Activated CD8-positive, alpha-beta memory T cell treated with anti-CD3 and anti-CD28 coated beads for 36 hours (primary cell): ENCODE data around the gene WDR83. TPM values are rescaled to one million over a fixed set of nuclear protein-coding genes. Genes with fewer than 3 reads are reported as not detected.

Source experiments
- CTCF ChIA-PET: fragments of 350-600 bp; sonication (Branson Sonifier 250); formaldehyde crosslinking; loops from one replicate; lab custom pipeline; 2021; ENCODE audit warnings: antibody characterized with exemption; lab: Charles Lee
- POLR2A ChIA-PET: fragments of 350-600 bp; sonication (Branson Sonifier 250); formaldehyde crosslinking; loops from one replicate; lab custom pipeline; 2021; ENCODE audit warnings: antibody characterized with exemption; lab: Charles Lee
- total RNA-seq, 2 experiments: library from RNA; stranded (reverse); gene quantifications; one replicate each; pipeline ENCODE4 v1.2.3, GENCODE V29; 2021

Gene WDR83
- total RNA-seq, 2 experiments from 2014 or later: 22.4 to 23.7 TPM

GRCh38 chr19:12720851-12721655 lies 54.4 kb downstream of the WDR83 start:
- CTCF ChIA-PET: interaction anchor here (0.8 to 1.2 kb wide), 2 partner anchors 10 to 39 kb away, joined by 3 to 5 read pairs; no protein-coding TSS in a partner anchor

DNA sequence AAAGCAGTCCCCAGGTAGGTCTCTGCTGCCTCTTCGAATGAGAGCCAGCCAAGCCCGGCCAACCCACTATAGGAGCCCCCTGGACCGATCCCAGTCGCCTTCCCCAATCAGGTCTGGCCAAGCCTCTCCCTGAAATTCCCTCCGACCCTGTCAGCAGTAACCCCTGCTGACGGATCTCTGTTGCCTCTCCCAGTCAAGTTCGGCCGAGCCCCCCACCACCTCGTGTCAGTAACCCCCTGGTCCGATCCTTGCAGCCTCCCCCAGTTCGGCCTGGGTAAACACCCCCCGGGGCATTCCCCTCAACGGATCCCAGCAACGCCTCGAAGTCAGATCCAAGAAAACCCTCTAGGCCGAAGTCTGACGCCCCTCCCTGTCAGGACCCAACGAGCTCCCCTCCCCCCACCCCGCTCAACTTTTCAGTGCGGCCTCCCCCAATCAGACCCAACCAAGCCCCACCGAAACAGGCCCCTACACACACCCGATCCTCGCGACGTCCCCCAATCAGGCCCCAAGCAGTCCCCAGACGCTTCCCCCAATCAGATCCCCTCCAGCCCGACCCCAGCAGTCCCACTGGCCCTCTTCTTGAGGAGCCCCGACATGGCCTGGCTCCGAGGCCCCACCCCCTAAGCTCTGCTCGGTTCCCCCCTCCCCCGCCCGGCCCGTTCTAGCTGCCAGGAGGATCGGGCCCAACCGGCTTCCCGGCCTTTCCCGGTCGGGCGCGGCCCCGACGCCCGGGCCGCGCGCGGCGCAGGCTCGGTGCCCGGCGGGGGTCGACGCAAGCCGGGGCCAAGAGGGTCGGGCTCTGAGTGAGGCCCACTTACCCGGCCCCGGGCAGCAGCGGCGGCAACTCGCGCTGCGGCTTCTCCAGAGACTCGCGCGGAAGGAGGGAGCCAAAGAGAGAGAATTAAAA lies 55.3 kb downstream of the WDR83 start:
- CTCF ChIA-PET: interaction anchor here (0.6 to 2.5 kb wide), 8 partner anchors 11 to 420 kb away, joined by 3 to 13 read pairs (median 4); partner anchors contain the start of genes GET3, JUNB, RNASEH2A and TRIR
- POLR2A ChIA-PET: interaction anchor here (0.6 to 3.7 kb wide), 6 partner anchors 8 to 1286 kb away, joined by 3 to 39 read pairs (median 6); partner anchors contain the start of gene TRIR

More at GRCh38 chr19:12720851-12721655, 54.4 kb downstream of the WDR83 start:
- POLR2A ChIA-PET: interaction anchor here (0.6 to 3.7 kb wide), 4 partner anchors 7 to 1286 kb away, joined by 3 to 39 read pairs (median 4); partner anchors contain the start of gene TRIR

DNA sequence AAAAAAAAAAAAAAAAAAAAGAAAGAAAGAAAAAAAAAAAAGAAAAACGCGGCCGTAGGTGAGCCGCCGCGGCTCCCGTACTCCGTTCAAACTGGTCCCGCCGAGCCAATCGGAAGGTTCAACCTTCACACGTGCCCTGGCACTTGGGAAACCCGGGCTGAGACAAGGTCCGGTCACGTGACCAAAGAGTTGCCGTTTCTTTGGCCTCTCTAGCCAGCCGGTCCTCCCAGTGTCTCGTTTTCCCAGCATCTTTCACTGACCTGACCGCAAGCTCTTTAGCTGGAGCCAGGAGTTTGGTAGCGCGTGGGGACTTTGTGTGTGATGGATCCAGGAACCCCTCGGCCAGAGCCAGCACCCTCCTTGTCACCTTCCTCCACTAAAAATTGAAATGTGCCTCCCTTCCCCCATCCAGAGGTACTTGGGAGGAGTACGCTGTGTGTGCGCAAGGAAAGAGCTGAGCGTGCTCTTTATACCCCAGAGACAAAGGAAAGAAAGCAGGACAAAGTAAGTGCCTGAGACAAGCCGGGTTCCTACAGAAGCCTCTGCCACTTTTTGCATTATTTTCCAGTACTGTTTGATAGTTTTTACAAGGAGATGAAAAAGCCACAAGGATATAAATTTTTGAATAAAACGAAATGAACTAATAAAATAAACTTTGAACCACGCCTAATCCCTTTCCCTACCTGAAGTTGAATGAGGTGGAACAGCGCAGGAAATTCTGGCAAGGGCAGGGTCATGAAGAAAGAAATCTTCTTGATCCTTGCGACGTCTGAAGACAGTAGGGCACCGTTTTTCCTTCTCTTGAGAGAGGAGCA lies 56.2 kb downstream of the WDR83 start:
- ChIA-PET POLR2A (interaction anchor here (0.6 to 3.7 kb wide), 9 partner anchors 10 to 409 kb away, joined by 3 to 39 read pairs (median 7); partner anchors contain the start of genes DHPS, RNASEH2A and TRIR), CTCF (interaction anchor here (0.9 to 2.5 kb wide), 9 partner anchors 11 to 125 kb away, joined by 3 to 13 read pairs (median 3); partner anchors contain the start of genes GET3, JUNB, RNASEH2A and TRIR)

- ChIA-PET CTCF (interaction anchor here (0.9 to 2.5 kb wide), 8 partner anchors 10 to 125 kb away, joined by 3 to 13 read pairs (median 3); partner anchors contain the start of genes GET3, JUNB, RNASEH2A and TRIR), POLR2A (interaction anchor here (0.6 to 3.7 kb wide), 8 partner anchors 10 to 409 kb away, joined by 3 to 39 read pairs (median 6); partner anchors contain the start of genes DHPS, RNASEH2A and TRIR)
These were observed 56.7 kb downstream of the WDR83 start for GRCh38 chr19:12723381-12723640.

DNA sequence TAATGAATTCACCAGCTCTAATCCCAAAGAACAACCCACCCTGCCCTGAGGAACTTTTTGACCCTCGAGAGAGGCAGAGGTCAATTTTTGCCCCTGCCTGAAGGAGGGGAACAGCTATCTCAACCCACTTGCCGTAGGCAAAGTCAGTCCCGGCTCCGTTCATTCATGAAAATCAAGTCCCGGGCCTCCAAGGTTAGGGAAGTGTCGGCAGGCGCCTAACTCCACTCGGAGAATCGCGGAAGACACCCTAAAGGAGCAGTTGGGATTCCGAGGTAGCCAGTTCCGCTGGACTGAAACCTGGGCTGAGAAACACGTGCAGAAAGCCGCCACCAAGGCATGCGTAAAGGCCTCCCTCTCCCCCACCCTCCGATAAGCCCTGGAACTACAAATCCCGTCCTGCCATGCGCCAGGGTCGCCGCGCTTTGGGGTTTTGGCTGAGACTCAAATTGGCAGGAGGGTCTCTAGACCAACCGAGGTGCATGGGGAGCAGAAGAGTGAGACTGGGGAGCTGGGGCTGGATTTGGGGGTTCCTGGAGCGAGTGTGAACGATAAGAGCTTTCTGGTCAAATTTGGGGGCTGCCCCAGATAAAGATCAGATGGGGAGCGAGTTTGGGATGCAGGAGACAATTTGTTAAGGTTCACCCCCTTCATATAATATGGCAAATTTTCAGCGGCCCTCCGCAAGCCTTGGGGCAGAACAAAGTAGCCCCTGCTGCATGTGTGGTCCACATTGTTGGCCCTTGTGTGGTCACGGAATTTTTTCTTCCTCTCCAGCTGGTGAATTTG lies 57.2 kb downstream of the WDR83 start, which contains the start of gene TNPO2:
Gene TNPO2, minus strand, starts transcription at position 292 of the 786 bp plus-strand sequence. CDS start 2,955 bp downstream, outside the sequence.
- ChIA-PET POLR2A (interaction anchor here (0.5 to 3.7 kb wide), 7 partner anchors 9 to 69 kb away, joined by 3 to 39 read pairs (median 4); partner anchors contain the start of genes DHPS and TRIR), CTCF (interaction anchor here (1.1 to 2.5 kb wide), 6 partner anchors 9 to 54 kb away, joined by 3 to 13 read pairs (median 4); partner anchors contain the start of genes GET3 and TRIR)

Other genes with a start within 250 kb of the WDR83 start
- 1 to 10 TPM; 3.2 to 3.7 TPM for gene ZNF443, start 225.8 kb upstream of the WDR83 start, total RNA-seq
- 1 to 10 TPM; 1.7 to 2.2 TPM for gene ZNF709, start 182.0 kb upstream of the WDR83 start, total RNA-seq
- 1 to 10 TPM; 6.3 to 6.9 TPM for gene ZNF564, start 115.3 kb upstream of the WDR83 start, total RNA-seq
- gene ZNF490, start 56.0 kb upstream of the WDR83 start, total RNA-seq: 1 to 10 TPM; 7.1 to 8.1 TPM
- gene ZNF791, start 55.9 kb upstream of the WDR83 start, total RNA-seq: 10 to 100 TPM; 21.0 to 27.3 TPM
- 10 to 100 TPM; 96.6 to 98.2 TPM for gene MAN2B1, start 65 bp upstream of the WDR83 start, total RNA-seq
- 100 to 1,000 TPM; 100 to 106 TPM for gene DHPS, start 15.1 kb downstream of the WDR83 start, total RNA-seq
- gene GNG14, start 21.2 kb downstream of the WDR83 start, total RNA-seq: not detected
- gene FBXW9, start 29.8 kb downstream of the WDR83 start, total RNA-seq: 10 to 100 TPM; 10.2 to 10.5 TPM
- 100 to 1,000 TPM; 145 to 148 TPM for gene TNPO2, start 57.1 kb downstream of the WDR83 start, total RNA-seq
- 100 to 1,000 TPM; 225 to 233 TPM for gene TRIR, start 67.9 kb downstream of the WDR83 start, total RNA-seq
- gene GET3, start 70.7 kb downstream of the WDR83 start, total RNA-seq: 10 to 100 TPM; 90.8 to 91.0 TPM
- gene BEST2, start 85.0 kb downstream of the WDR83 start, total RNA-seq: not detected
- 10 to 100 TPM; 12.9 to 13.1 TPM for gene HOOK2, start 108.7 kb downstream of the WDR83 start, total RNA-seq
- gene JUNB, start 124.7 kb downstream of the WDR83 start, total RNA-seq: 100 to 1,000 TPM; 262 TPM
- gene PRDX2, start 135.0 kb downstream of the WDR83 start, total RNA-seq: 100 to 1,000 TPM; 204 to 208 TPM
- 10 to 100 TPM; 29.1 to 29.9 TPM for gene THSD8, start 135.3 kb downstream of the WDR83 start, total RNA-seq
- 10 to 100 TPM; 58.3 to 60.7 TPM for gene RNASEH2A, start 139.8 kb downstream of the WDR83 start, total RNA-seq
- not detected for gene RTBDN, start 167.8 kb downstream of the WDR83 start, total RNA-seq
- under 1 TPM; 0.59 to 0.92 TPM for gene MAST1, start 171.7 kb downstream of the WDR83 start, total RNA-seq
- 10 to 100 TPM; 20.5 to 23.1 TPM for gene DNASE2, start 214.6 kb downstream of the WDR83 start, total RNA-seq
- under 1 TPM; 0.69 to 0.84 TPM for gene KLF1, start 220.4 kb downstream of the WDR83 start, total RNA-seq
- 10 to 100 TPM; 55.2 to 57.2 TPM for gene GCDH, start 224.4 kb downstream of the WDR83 start, total RNA-seq